Measurements from ENCODE around the gene CGB5.
"Not testable (repeated sequence)": the region's sequence is repeated elsewhere in the genome, so short reads cannot be mapped to it uniquely, and the experiment has no call there.

CGB5 gene

DNA sequence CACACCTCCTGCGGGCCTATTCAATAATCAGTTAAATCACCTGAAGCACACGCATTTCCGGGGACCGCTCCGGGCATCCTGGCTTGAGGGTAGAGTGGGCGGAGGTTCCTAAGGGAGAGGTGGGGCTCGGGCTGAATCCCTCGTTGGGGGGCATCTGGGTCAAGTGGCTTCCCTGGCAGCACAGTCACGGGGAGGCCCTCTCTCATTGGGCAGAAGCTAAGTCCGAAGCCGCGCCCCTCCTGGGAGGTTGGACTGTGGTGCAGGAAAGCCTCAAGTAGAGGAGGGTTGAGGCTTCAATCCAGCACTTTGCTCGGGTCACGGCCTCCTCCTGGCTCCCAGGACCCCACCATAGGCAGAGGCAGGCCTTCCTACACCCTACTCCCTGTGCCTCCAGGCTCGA is at the start of gene CGB5:
Gene CGB5, plus strand, starts transcription at position 301 of the 400 bp plus-strand sequence. CDS start 362 bp downstream, outside the sequence.
- not testable (repeated sequence) for DNase-seq (ENCODE audit: low read depth, low spot score)

DNA sequence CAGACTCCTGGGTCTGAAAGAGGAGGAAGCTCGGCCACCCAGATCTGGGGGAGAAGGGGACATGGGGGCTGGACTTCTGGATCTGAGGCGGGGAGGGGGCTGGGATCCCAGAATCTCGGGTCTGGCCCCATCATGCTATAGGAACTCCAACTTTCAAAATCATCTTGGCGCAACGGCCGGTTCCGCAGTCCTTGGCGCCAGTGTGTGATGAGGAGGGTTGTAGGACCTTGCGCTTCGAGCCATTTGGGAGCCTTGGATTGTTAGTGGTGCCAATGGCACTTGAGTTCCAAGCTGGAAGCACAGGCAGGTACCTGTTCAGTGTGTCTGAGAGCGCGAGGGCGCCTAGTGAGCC is 49.6 kb upstream of the CGB5 start:
- DNase-seq (ENCODE audit: low read depth, low spot score) = no peak

DNA sequence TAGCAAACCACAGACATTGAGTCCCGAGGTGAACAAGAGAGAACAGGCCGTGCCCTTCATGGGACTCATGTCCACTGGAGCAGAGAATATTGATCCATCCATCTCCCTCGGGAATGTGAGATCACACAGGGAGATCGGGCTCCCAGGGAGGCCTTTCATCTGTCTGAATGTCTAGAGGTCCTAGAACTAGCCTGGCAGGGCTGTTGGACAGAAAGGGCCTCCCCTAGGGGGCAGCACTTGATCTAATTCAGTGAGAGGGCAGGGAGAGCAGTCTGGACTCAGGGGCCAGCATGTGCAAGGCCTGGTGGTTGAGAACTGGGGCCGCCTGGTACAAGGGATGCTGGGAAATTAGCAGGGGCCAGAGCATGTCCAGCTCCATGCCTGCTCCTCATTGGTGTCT is 45.7 kb upstream of the CGB5 start:
- DNase-seq (ENCODE audit: low read depth, low spot score) = no peak

GRCh38 chr19:48999481-49000325 is 43.9 kb upstream of the CGB5 start:
- peak; percentile 57 for DNase-seq (ENCODE audit: low read depth, low spot score)

GRCh38 chr19:49004133-49004532 is 39.5 kb upstream of the CGB5 start:
- no peak for DNase-seq (ENCODE audit: low read depth, low spot score)

DNA sequence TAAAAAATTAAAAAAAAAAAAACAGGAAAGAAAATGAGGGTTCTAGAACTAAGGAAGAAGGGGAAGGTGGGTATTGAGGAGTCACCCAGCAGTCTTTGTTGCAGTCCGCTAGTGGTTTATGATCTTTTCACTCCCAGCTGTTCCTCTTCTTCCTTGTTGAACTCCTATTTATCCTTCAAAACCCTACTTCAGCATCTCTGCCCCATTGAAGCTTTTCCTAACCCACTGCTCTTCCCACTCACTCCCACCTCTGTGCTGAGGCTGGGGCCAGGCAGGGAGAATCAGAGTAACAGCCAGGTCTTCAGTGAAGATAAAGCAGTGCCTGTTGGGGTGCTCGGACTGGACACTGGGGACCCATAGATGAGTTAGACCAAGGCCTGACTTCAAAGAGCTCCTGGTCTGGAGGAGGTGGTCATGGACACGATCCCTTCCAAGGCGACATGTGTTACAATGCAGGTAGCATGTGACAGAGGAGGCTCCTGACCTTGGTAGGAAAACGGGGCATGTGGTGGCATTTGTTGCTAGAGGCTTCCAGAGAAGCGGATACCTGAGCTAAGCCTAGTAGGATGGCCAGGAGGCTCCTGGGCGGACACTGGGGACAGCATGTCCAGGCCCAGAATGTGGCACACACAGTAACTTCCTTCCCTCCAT is 38.6 kb upstream of the CGB5 start:
- no peak for DNase-seq (ENCODE audit: low read depth, low spot score)

GRCh38 chr19:49006905-49007304 is 36.7 kb upstream of the CGB5 start:
- no peak for DNase-seq (ENCODE audit: low read depth, low spot score)

- DNase-seq (ENCODE audit: low read depth, low spot score) = no peak
Measured at GRCh38 chr19:49009828-49010227, 33.8 kb upstream of the CGB5 start.

- DNase-seq (ENCODE audit: low read depth, low spot score) = no peak
Measured at GRCh38 chr19:49010453-49010852, 33.2 kb upstream of the CGB5 start.

DNA sequence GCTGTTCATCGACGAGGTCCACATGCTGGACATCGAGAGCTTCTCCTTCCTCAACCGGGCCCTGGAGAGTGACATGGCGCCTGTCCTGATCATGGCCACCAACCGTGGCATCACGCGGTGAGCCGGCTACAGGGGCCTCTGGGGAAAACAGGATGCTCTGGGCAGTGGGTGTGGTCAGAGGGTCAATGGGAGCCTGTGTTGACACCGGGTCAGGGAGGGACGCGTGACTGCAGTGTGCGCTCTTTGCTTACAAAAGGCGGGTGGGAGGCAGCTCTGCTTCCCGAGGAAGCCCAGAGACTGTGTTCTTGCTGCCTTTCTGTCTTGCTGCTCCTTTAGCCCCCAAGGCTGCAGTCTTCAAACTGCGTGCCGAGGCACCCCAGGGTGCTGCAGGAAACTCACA is 32.5 kb upstream of the CGB5 start:
- DNase-seq (ENCODE audit: low read depth, low spot score) = no peak

DNA sequence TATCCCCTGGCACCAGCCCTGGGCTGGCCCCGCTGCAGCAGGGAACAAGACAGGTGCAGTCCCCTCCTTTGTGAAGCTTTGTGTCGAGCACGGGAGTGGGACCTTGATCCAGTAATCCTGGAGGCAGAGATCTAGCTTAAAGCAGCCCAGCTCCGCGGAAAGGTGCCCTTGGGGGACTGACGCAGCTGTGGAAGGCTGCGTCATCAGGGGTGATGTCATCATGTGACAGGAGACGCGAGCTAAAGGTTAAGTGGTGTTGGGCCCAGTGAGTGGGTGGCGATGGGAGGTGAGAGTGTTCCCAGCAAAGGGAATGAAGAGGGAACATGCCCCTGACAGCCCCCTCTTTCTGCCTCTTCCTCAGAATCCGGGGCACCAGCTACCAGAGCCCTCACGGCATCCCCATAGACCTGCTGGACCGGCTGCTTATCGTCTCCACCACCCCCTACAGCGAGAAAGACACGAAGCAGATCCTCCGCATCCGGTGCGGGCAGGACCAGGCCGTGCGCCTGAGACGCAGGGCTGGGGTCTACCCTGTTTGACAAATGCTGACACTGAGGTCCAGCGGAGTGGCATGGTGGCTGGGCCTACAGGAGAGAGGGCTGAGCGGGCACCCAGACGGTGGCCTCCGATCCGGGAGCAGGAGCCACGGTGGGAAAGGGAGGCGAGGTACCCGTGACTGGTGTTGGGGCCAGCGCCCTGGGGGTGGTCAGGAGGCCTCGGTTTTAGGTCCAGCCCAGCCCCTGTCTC is 29.4 kb upstream of the CGB5 start:
- DNase-seq (ENCODE audit: low read depth, low spot score) = no peak

GRCh38 chr19:49014870-49015255 is 28.8 kb upstream of the CGB5 start:
- DNase-seq (ENCODE audit: low read depth, low spot score) = no peak

DNA sequence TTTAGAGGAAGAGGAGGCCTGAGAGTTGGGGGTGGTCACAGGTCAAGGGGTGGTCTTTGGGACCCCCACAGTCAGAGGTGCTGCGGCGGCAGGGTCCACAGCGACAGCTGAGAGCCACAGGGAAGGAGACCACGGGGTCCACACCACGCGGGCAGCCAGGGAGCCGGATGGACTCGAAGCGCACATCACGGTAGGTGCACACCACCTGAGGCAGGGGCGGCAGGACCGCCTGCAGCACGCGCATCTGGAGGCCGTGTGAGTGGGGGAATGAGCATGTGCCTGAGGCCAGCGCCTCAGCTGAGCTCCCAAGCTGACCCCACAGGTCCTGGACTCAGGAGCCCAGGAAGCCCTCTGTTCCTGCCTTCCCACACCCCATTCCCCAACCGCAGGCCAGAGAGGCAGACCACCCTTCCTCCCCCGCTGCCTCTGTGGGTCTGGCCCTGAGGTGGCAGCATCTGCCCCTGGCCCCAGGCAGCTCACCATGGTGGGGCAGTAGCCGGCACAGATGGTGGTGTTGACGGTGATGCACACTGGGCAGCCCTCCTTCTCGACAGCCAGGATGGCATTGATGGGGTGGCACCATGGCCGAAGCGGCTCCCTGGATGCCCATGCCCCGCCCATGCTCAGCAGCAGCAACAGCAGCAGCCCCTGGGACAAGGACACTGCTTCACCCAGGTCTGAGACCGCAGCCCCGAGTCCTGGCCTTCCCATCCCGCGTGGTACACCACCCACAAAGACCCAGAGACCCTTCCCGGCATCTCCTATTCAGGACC is 27.4 kb upstream of the CGB5 start:
- no peak for DNase-seq (ENCODE audit: low read depth, low spot score)

GRCh38 chr19:49017041-49017665 is 26.5 kb upstream of the CGB5 start, which contains the start of gene LHB:
Gene LHB, minus strand, starts transcription at chr19:49017091. Its CDS starts 10 bp downstream, at chr19:49017081.
- DNase-seq (ENCODE audit: low read depth, low spot score) = no peak

- no peak for DNase-seq (ENCODE audit: low read depth, low spot score)
Measured at GRCh38 chr19:49017666-49018351, 25.8 kb upstream of the CGB5 start.

DNA sequence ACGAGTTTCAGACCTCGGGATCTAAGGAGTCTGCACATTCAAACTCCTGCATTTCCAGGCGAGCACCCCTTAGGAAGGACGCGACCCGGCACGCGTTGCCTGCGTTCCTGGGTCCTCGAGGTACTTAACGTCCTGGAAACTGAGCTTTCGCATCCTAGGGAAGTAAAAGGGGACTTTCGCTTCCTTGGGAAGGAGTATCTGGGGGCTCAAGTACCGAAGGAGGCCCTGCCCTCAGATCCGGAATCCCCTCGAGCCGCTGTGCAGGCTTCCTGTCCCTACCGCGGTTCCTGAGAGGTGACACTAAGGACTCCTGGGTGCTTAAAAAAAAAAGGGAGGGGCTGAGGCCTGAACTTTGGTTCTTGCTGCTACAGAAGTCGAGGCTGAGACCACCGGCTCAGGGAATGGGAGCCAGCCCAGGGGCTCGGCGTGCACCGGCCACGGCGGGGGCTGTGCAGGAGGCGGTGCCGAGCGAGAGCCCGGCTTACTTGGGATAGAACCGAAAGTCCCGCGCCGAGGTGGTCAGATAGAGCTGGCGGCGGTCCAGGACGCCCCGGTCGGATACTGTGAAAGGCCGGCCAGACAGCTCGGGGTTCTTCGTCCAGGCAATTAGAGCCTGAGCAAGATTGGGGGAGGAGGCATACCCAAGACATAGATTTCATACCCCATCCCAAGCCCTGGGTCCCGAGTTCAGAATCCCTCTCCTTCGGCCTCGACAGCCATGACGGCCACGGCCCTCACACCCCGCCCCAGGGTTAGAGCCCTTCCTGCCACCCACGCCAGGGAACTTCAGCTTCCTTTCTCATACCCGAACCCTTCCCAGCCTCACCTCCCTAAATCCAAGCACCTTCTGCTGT is 25.0 kb upstream of the CGB5 start:
- not testable (repeated sequence) for DNase-seq (ENCODE audit: low read depth, low spot score)

GRCh38 chr19:49019242-49019932 is 24.3 kb upstream of the CGB5 start:
- no peak for DNase-seq (ENCODE audit: low read depth, low spot score)

GRCh38 chr19:49020342-49020741 is 23.3 kb upstream of the CGB5 start:
- DNase-seq (ENCODE audit: low read depth, low spot score) = no peak
